HepG2 (cell line): ENCODE data around the gene SEC14L5. TPM values are rescaled to one million over a fixed set of nuclear protein-coding genes. Genes with fewer than 3 reads are reported as not detected.
"Not testable (repeated sequence)": the region's sequence is repeated elsewhere in the genome, so short reads cannot be mapped to it uniquely, and the experiment has no call there.

Experiments used
- ATAC-seq: fragments of 200-7000 bp; cut with Tn5 transposase; 3 replicates; pipeline ENCODE4 v1.9.1; 2020; ENCODE audit warnings: mild to moderate bottlenecking, moderate library complexity
- BruUV-seq: library from RNA; stranded (reverse); fragments of 400-500 nt; replicated peaks from 2 replicates; lab custom pipeline; 2021; lab: Mats Ljungman, UMichigan
- CTCF ChIA-PET: fragments of 300-600 bp; formaldehyde crosslinking; extraction: SDS; loops from one replicate; lab custom pipeline; 2021; ENCODE audit warnings: low total read pairs, inconsistent platforms, low intra/inter-chr PET ratio; lab: Yijun Ruan, JAX
- POLR2A ChIA-PET: fragments of 350-600 bp; sonication (Branson Sonifier 250); formaldehyde crosslinking; loops from one replicate; lab custom pipeline; 2020; ENCODE audit warnings: antibody characterized with exemption, inconsistent platforms; lab: Yijun Ruan, JAX
- DNase-seq: peaks from one replicate; pipeline ENCODE4 v3.0.0-alpha.2; 2015; ENCODE audit warnings: low spot score
- FAIRE-seq: peaks from 3 replicates; lab custom pipeline; 2011; peaks lifted over from hg19 to GRCh38; lab: Jason Lieb, UNC
- H2AFZ ChIP-seq: one replicate; pipeline ENCODE4 v1.6.1; 2011; ENCODE audit warnings: low read length, inconsistent platforms
- H3K27ac ChIP-seq: fragments of 300-600 bp; 3 replicates; pipeline ENCODE4 v1.8.0; 2011; ENCODE audit warnings: mixed run types, mild to moderate bottlenecking, mixed read lengths, low read length, inconsistent platforms; ENCODE audit not compliant: insufficient read depth; ENCODE audit errors: extremely low read length
- H3K27me3 ChIP-seq, 2 experiments: fragments of 200-600 bp in 1 of 2; 2 replicates in 1 of 2; 3 replicates in 1 of 2; pipeline versions ENCODE4 v1.6.0 to v1.8.0; 2011; ENCODE audit warnings: low read length in 2 of 2, mild to moderate bottlenecking in 2 of 2, moderate library complexity in 2 of 2, inconsistent platforms in 1 of 2; ENCODE audit not compliant: insufficient read depth in 2 of 2, control insufficient read depth in 1 of 2
- H3K36me3 ChIP-seq, 2 experiments: fragments of 200-600 bp in 1 of 2; replicated peaks in 1 of 2; 2 replicates in 1 of 2; 3 replicates in 1 of 2; pipeline versions ENCODE4 v1.5.1 to v1.8.0; 2011; ENCODE audit warnings: low read length in 2 of 2, inconsistent platforms in 1 of 2; ENCODE audit not compliant: insufficient read depth in 2 of 2, control insufficient read depth in 1 of 2
- H3K4me1 ChIP-seq: 2 replicates; pipeline ENCODE4 v1.5.1; 2012; ENCODE audit warnings: low read length, inconsistent platforms; ENCODE audit not compliant: insufficient read depth
- H3K4me2 ChIP-seq: 2 replicates; pipeline ENCODE4 v1.6.0; 2011; ENCODE audit warnings: low read depth, low read length, inconsistent platforms
- H3K4me3 ChIP-seq, 3 experiments: fragments of 200-600 bp in 1 of 3; sonication (generic), shearing (Covaris generic) in 1 of 3; replicated peaks in 1 of 3; 2 replicates each; pipeline ENCODE4 v1.5.1; 2011 to 2016; ENCODE audit warnings: low read length in 3 of 3, inconsistent platforms in 2 of 3, low read depth in 2 of 3, mild to moderate bottlenecking in 2 of 3, control low read depth in 1 of 3, mixed read lengths in 1 of 3; ENCODE audit not compliant: insufficient read depth in 1 of 3
- H3K79me2 ChIP-seq: one replicate; pipeline ENCODE4 v1.6.1; 2011; ENCODE audit warnings: low read length, inconsistent platforms; ENCODE audit not compliant: insufficient read depth
- H3K9ac ChIP-seq: 2 replicates; pipeline ENCODE4 v1.6.0; 2011; ENCODE audit warnings: mild to moderate bottlenecking, low read depth, low read length, inconsistent platforms; ENCODE audit not compliant: insufficient read depth
- H3K9me3 ChIP-seq: 2 replicates; pipeline ENCODE4 v1.5.1; 2012; ENCODE audit warnings: mild to moderate bottlenecking, low read length
- H4K20me1 ChIP-seq: 2 replicates; pipeline ENCODE4 v1.6.0; 2011; ENCODE audit warnings: inconsistent platforms, mild to moderate bottlenecking, low read length, moderate library complexity; ENCODE audit not compliant: insufficient read depth
- ATF3 ChIP-seq: sonication (generic); formaldehyde crosslinking; IDR thresholded peaks from 2 replicates; pipeline ENCODE4 v1.4.0; 2020; ENCODE audit warnings: missing genetic modification reagents
- CEBPB ChIP-seq: IDR thresholded peaks from 2 replicates; pipeline ENCODE4 v1.6.1; 2011; ENCODE audit warnings: low read depth, low read length, improper control_type of control experiment, borderline replicate concordance
- CEBPG ChIP-seq: IDR thresholded peaks from 2 replicates; pipeline ENCODE4 v1.6.1; 2016
- NR2F6 ChIP-seq, 2 experiments: IDR thresholded peaks; 2 replicates each; pipeline ENCODE4 v1.6.1; 2016; ENCODE audit warnings: antibody characterized with exemption in 1 of 2, mild to moderate bottlenecking in 1 of 2
- ZNF121 ChIP-seq: sonication (generic); formaldehyde crosslinking; IDR thresholded peaks from 2 replicates; pipeline ENCODE4 v1.5.0; 2020; ENCODE audit warnings: mild to moderate bottlenecking, missing genetic modification reagents
- ZNF770 ChIP-seq: sonication (generic); formaldehyde crosslinking; IDR thresholded peaks from 2 replicates; pipeline ENCODE4 v1.5.0; 2020; ENCODE audit warnings: mild to moderate bottlenecking, missing genetic modification reagents
- WGBS: methylation state at CpG from one replicate; pipeline ENCODE4 v1.1.6; 2017; ENCODE audit warnings: low lambda C conversion rate; 5-methylcytosine and 5-hydroxymethylcytosine counted together
- in situ Hi-C: cut with HindIII; loops from 2 replicates; pipeline ENCODE4 v1.10.0; 2017; ENCODE audit warnings: low pct_unique_long_range_greater_than_20kb; ENCODE audit not compliant: extremely low pct_ligation_motif_present
- intact Hi-C: fragments of 100-400 bp; cut with micrococcal nuclease; formaldehyde crosslinking; loops from one replicate; pipeline ENCODE4 v1.10.0; 2022; ENCODE audit not compliant: unreplicated experiment
- polyA plus RNA-seq, 8 experiments: library from polyadenylated mRNA; depleted of rRNA in 3 of 8; stranded (reverse) in 7 of 8; unstranded in 1 of 8; fragments of >200 nt; fragmentation: Illumina TruSeq in 4 of 8; extraction: Trizol in 4 of 8; gene quantifications; 2 replicates each; pipeline versions ENCODE4 v1.2.1 to v1.2.3, GENCODE V29; 2011 to 2016; ENCODE audit warnings: low read depth in 4 of 8, missing spikeins in 1 of 8, mixed read lengths in 1 of 8; ENCODE audit not compliant: insufficient read depth in 1 of 8
- total RNA-seq, 5 experiments: library from RNA; depleted of rRNA; stranded (reverse); fragments of >200 nt; fragmentation: Illumina TruSeq; extraction: Trizol; gene quantifications; 2 replicates each; pipeline ENCODE4 v1.2.3, GENCODE V29; 2016; ENCODE audit warnings: low read depth in 1 of 5

Gene SEC14L5
- total and polyA plus RNA-seq, 2 of the 13 experiments (the other 11 are each of a cell fraction or from before 2014, with no cell fraction given), result 0.40 to 0.42 TPM

GRCh38 chr16:4963527-4963926 is 5.4 kb downstream of the SEC14L5 start:
- DNase-seq, result not testable (repeated sequence)

More at GRCh38 chr16:4963527-4963926, 5.4 kb downstream of the SEC14L5 start:
- H3K9ac ChIP-seq; H3K4me3 ChIP-seq; FAIRE-seq; BruUV-seq; H3K27ac ChIP-seq; H3K4me1 ChIP-seq; CTCF ChIA-PET; H3K79me2 ChIP-seq; H4K20me1 ChIP-seq; H2AFZ ChIP-seq; intact Hi-C loops; H3K36me3 ChIP-seq; H3K4me2 ChIP-seq; POLR2A ChIA-PET; H3K9me3 ChIP-seq; TF ChIP-seq NR2F6 (IDR thresholded peaks at IDR 0.05): not testable (repeated sequence)
- TF ChIP-seq ZNF121 (CRISPR knock-in tag), result 0 out of 2 replicates have a peak, but pooled peaks have one; percentile 10
- 0 out of 2 replicates have a peak, but pooled peaks have one; percentile 22 for TF ChIP-seq NR2F6 (CRISPR knock-in tag; IDR thresholded peaks at IDR 0.05)
- TF ChIP-seq CEBPG (CRISPR knock-in tag), result peak; percentile 86
- TF ChIP-seq ZNF770, result peak; percentile 70; the same call in 1 of the 2 replicates
- peak; percentile 84 for TF ChIP-seq CEBPB
- peak; percentile 81 for TF ChIP-seq ATF3 (CRISPR knock-in tag)
- H3K27me3 ChIP-seq, result peaks cover 0 to 24% of the 10 kb centered on the region in 2 experiments; a peak in 4 of 5 replicates
- 28% methylated on average over 7 of the region's 7 CpGs for WGBS
- 0 out of 3 replicates have a peak, but pooled peaks have one; percentile 12 for ATAC-seq
- in situ Hi-C loops, result loop anchor here (5.0 to 25.0 kb wide), 2 partner anchors 61 to 451 kb away; no protein-coding TSS in a partner anchor
